ENCODE results near the gene DNER.

Gene DNER

DNA sequence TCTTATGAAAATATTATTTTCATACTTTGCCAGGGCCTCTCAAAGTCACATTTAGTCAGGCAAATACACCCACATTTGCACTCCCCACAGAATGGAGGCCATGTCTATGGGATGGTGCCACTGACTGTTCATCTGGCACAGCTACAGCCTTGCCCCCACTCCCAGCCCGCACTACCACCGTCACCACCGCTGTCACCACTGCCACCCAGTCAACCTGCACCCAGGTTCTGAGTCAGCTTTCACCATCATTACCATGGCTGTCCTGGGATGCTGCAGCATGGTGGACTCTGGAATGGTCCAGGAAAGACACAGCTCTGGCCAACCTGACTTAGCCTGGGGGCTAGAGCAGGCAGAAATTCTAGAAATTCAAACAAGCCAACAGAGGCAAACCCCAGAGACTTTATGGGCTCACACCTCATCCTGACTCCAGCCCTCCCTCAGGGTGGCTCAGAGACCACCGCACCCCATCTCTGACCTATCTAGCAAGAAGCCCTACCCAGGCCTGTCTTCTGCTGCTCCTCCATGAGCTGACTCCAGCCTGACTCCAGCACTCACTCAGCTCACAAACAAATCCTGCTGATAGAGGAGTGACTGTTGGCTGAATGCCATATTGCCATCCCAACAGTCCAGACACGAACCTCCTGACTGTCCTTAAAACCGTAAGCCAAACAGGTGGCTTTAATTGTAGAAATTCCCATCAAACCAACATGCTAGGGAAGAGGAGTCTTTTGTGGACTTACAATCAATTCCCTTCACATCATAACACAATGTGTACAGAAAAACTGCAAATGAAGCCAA lies 28.0 kb downstream of the DNER start:
- TF ChIP-seq MYC (IDR thresholded peaks at IDR 0.05; ENCODE audit: low read depth, low read length) (no peak), MAX (IDR thresholded peaks at IDR 0.05; ENCODE audit: low read depth, low read length) (no peak), CTCF (IDR thresholded peaks at IDR 0.05; ENCODE audit: low read depth, low read length) (no peak), POLR2A (IDR thresholded peaks at IDR 0.05; ENCODE audit: extremely low read depth, insufficient read length) (no peak)
- no peak for DNase-seq (ENCODE audit: low read depth)
- no peak overlapping the region for H3K4me3 ChIP-seq (ENCODE audit: low read depth, low read length)

DNA sequence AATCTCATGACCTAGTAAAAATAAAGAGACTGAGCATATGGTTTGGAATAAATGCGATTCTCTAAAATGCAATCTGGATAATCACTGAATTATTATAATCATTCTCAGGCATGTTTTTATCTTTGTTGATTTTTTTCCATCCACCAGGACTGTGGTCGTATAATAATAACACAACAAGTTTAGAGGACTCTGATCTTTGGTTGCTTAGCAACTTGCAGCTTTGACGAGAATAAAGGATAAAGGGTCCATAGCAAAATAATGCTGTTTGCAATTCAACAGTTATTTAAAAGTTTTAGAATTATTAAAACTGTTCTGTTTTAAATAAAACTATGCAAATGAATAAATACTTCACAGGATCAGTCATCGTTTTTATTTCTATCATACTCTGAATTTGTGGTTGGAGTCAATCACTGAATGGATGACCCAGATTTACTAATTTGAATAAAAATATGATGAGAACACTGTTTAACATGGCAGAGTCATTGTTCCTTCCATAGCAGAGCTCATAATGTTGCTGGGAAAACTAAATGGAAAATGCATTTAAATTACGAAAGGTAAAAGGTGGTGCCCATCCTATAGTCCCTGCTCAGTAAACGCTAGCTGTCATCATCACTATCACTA lies 29.3 kb downstream of the DNER start:
- H3K4me3 ChIP-seq (ENCODE audit: low read depth, low read length): no peak overlapping the region
- DNase-seq (ENCODE audit: low read depth): no peak
- TF ChIP-seq POLR2A (IDR thresholded peaks at IDR 0.05; ENCODE audit: extremely low read depth, insufficient read length): no peak
- no peak for TF ChIP-seq CTCF (IDR thresholded peaks at IDR 0.05; ENCODE audit: low read depth, low read length)
- no peak for TF ChIP-seq MAX (IDR thresholded peaks at IDR 0.05; ENCODE audit: low read depth, low read length)
- no peak for TF ChIP-seq MYC (IDR thresholded peaks at IDR 0.05; ENCODE audit: low read depth, low read length)

DNA sequence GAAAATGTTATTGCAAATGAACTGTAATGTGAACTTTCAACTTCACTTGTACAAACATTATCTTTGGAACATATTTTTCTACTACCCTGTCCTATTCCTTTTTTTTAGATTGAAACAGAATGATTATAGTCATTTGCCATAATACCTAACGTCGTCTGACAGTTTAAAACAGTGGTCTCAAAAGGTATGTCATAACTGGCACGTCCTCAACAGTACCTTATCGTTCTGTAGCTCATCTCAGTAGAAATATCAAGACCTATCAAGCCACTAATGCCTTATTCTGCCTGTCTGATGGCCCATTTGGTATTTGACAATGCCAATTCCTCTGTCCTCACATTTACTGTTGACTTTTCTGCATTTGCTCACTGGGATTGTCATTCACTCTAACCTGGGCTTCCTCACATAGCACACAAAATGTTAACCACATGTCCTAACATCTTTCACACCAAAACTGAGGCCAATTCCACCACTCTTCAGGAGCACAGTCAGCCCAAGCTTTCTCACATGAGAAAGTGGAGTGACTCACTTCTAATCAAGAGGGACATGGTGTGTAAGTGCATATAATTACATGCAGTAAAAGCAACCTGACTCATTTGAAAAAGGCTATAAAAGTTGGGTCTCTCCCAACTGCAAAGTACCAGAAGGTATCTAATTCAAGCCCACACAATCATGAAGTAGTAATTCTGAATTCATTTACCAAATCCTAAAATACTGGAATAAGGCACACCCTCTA lies 34.8 kb downstream of the DNER start:
- no peak for TF ChIP-seq MAX (IDR thresholded peaks at IDR 0.05; ENCODE audit: low read depth, low read length)
- no peak for TF ChIP-seq MYC (IDR thresholded peaks at IDR 0.05; ENCODE audit: low read depth, low read length)
- TF ChIP-seq POLR2A (IDR thresholded peaks at IDR 0.05; ENCODE audit: extremely low read depth, insufficient read length): no peak
- no peak for TF ChIP-seq CTCF (IDR thresholded peaks at IDR 0.05; ENCODE audit: low read depth, low read length)
- no peak for DNase-seq (ENCODE audit: low read depth)
- H3K4me3 ChIP-seq (ENCODE audit: low read depth, low read length): no peak overlapping the region

GRCh38 chr2:229675569-229675968 lies 38.8 kb downstream of the DNER start:
- no peak overlapping the region for H3K4me3 ChIP-seq (ENCODE audit: low read depth, low read length)
- DNase-seq (ENCODE audit: low read depth): no peak
- no peak for TF ChIP-seq CTCF (IDR thresholded peaks at IDR 0.05; ENCODE audit: low read depth, low read length)
- no peak for TF ChIP-seq MYC (IDR thresholded peaks at IDR 0.05; ENCODE audit: low read depth, low read length)
- no peak for TF ChIP-seq MAX (IDR thresholded peaks at IDR 0.05; ENCODE audit: low read depth, low read length)
- no peak for TF ChIP-seq POLR2A (IDR thresholded peaks at IDR 0.05; ENCODE audit: extremely low read depth, insufficient read length)

DNA sequence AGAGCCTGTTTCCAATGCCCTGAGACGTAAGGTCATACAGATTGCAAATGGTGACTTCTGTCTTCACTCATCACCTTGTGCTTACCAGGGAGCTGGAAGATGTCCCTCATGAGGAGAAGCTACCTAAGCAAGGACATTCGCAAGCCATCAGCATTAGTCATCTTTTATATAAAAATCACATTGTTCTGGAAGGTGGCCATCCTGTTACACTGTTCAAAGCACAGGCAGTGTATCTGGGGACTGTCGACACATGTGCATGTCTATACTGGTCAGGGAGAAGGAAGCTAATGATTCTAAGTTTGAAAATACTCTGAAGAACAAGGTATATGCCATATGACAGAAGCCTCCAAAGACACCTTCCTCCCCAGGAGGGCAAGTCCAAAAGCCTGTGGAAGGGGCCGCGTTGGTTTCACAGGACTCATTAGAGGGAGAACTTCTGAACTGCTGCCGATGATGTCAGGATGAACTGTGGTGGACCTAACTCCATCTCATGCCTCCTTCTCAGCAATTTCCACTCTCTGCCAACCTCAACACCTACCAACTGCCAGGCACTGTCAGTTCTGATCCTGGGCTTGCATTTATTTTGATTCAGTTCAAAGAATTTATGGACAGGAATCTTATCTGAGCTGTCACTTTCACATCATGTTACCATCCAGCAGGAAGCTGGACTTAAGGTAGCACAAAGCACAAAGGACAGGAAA lies 39.4 kb downstream of the DNER start:
- no peak for TF ChIP-seq MAX (IDR thresholded peaks at IDR 0.05; ENCODE audit: low read depth, low read length)
- no peak for TF ChIP-seq MYC (IDR thresholded peaks at IDR 0.05; ENCODE audit: low read depth, low read length)
- TF ChIP-seq POLR2A (IDR thresholded peaks at IDR 0.05; ENCODE audit: extremely low read depth, insufficient read length): no peak
- TF ChIP-seq CTCF (IDR thresholded peaks at IDR 0.05; ENCODE audit: low read depth, low read length): no peak
- DNase-seq (ENCODE audit: low read depth): no peak
- no peak overlapping the region for H3K4me3 ChIP-seq (ENCODE audit: low read depth, low read length)

Measured in NB4 (cell line).